Gastroesophageal sphincter (tissue), 4 donors: ENCODE measurements around the gene LYSMD2. TPM values are rescaled to one million over a fixed set of nuclear protein-coding genes. Genes with fewer than 3 reads are reported as not detected.

Experiments
- ATAC-seq: fragments of 150-250 bp; one replicate; pipeline ENCODE4 v1.9.1; 2016; ENCODE audit warnings: mild to moderate bottlenecking, moderate library complexity
- H3K27ac ChIP-seq, 4 donors: fragments of 200-600 bp; sonication (generic) in 3 of 4; 1 replicate in 3 of 4; 2 replicates in 1 of 4; pipeline ENCODE4 v1.5.1; 2016 to 2019
- H3K27me3 ChIP-seq: fragments of 200-600 bp; sonication (generic); one replicate; pipeline ENCODE4 v1.5.1; 2019
- H3K36me3 ChIP-seq, 2 donors: fragments of 200-600 bp; sonication (generic); one replicate each; pipeline ENCODE4 v1.5.1; 2019; ENCODE audit warnings: control low read depth in 1 of 2
- H3K4me1 ChIP-seq, 3 donors: fragments of 200-600 bp; sonication (generic); 1 replicate in 2 of 3; 2 replicates in 1 of 3; pipeline ENCODE4 v1.5.1; 2016 to 2019; ENCODE audit warnings: control low read depth in 2 of 3
- H3K4me3 ChIP-seq, 2 donors: fragments of 200-600 bp; sonication (generic); one replicate each; pipeline ENCODE4 v1.5.1; 2019; ENCODE audit warnings: mild to moderate bottlenecking in 1 of 2, moderate library complexity in 1 of 2
- H3K9me3 ChIP-seq, 3 donors: fragments of 200-600 bp; sonication (generic); one replicate each; pipeline ENCODE4 v1.5.1; 2017 to 2019; ENCODE audit warnings: control low read depth in 2 of 3
- EP300 ChIP-seq: sonication (generic); formaldehyde crosslinking; IDR thresholded peaks from one replicate; pipeline ENCODE4 v1.6.1; 2017; ENCODE audit warnings: antibody characterized with exemption, mild to moderate bottlenecking
- POLR2A ChIP-seq, 2 donors: fragments of 450-650 bp; IDR thresholded peaks; one replicate each; pipeline ENCODE4 v1.6.1; 2017; ENCODE audit warnings: antibody characterized with exemption in 2 of 2, mild to moderate bottlenecking in 2 of 2, moderate library complexity in 1 of 2
- POLR2AphosphoS5 ChIP-seq: sonication (generic); formaldehyde crosslinking; IDR thresholded peaks from one replicate; pipeline ENCODE4 v1.6.1; 2017; ENCODE audit warnings: antibody characterized with exemption
- WGBS, 2 donors: methylation state at CpG; one replicate each; pipeline ENCODE4 v1.1.5; 2018; ENCODE audit warnings: low coverage in 1 of 2; 5-methylcytosine and 5-hydroxymethylcytosine counted together
- total RNA-seq, 4 donors: library from RNA; depleted of rRNA; stranded (reverse); fragments of >200 nt; gene quantifications; one replicate each; pipeline ENCODE4 v1.1.0, GENCODE V29; 2016
- TF ChIP-seq, protein P1 (sequence below), 4 experiments: fragments of 200-600 bp in 2 of 4; fragments of 450-650 bp in 2 of 4; sonication (generic) in 1 of 4; IDR thresholded peaks; one replicate each; pipeline ENCODE4 v1.5.1; 2017 to 2019; ENCODE audit warnings: antibody characterized with exemption in 4 of 4, mild to moderate bottlenecking in 2 of 4, moderate library complexity in 2 of 4

LYSMD2 gene
- total RNA-seq, 4 donors from 2014 or later = 8.9 to 27.9 (median 14.0) TPM

DNA sequence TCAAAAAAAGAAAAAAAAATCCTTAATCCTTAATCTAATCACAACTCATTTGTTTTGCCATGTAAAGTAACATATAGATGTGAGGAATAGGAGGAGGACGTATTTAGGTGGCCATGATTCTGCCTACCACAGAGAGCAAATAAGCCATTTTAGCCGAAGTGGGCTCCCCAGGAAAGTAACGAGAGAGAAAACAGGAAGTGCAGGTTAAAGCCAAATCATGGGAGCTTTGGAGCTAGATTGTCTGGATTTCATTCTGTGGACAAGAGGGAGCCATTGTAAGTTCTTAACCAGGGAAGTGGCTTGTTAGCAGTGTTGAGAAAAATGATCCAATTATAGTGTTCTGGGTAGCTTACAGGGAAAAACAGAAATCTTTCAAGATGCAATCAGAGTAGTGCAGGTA is 23.4 kb upstream of the LYSMD2 start:
- Histone ChIP-seq H3K36me3 (no peaks in the 10 kb centered on the region), H3K27me3 (no peaks in the 10 kb centered on the region), H3K4me3 (no peak overlapping the region), H3K9me3 (no peaks in the 10 kb centered on the region), H3K27ac (peak overlapping the region in 1 of 4 donors; percentile 32), H3K4me1 (peaks cover 0 to 32% (median 10%) of the 10 kb centered on the region in 3 donors)
- WGBS, 2 donors = 65 to 89% methylated on average over 3 of the region's 3 CpGs
- TF ChIP-seq EP300 (no peak), POLR2A (IDR thresholded peaks at IDR 0.05) (no peak), POLR2AphosphoS5 (no peak)
- TF ChIP-seq, protein P1, sequence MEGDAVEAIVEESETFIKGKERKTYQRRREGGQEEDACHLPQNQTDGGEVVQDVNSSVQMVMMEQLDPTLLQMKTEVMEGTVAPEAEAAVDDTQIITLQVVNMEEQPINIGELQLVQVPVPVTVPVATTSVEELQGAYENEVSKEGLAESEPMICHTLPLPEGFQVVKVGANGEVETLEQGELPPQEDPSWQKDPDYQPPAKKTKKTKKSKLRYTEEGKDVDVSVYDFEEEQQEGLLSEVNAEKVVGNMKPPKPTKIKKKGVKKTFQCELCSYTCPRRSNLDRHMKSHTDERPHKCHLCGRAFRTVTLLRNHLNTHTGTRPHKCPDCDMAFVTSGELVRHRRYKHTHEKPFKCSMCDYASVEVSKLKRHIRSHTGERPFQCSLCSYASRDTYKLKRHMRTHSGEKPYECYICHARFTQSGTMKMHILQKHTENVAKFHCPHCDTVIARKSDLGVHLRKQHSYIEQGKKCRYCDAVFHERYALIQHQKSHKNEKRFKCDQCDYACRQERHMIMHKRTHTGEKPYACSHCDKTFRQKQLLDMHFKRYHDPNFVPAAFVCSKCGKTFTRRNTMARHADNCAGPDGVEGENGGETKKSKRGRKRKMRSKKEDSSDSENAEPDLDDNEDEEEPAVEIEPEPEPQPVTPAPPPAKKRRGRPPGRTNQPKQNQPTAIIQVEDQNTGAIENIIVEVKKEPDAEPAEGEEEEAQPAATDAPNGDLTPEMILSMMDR (IDR thresholded peaks at IDR 0.05) = no peak
- no peak for ATAC-seq

DNA sequence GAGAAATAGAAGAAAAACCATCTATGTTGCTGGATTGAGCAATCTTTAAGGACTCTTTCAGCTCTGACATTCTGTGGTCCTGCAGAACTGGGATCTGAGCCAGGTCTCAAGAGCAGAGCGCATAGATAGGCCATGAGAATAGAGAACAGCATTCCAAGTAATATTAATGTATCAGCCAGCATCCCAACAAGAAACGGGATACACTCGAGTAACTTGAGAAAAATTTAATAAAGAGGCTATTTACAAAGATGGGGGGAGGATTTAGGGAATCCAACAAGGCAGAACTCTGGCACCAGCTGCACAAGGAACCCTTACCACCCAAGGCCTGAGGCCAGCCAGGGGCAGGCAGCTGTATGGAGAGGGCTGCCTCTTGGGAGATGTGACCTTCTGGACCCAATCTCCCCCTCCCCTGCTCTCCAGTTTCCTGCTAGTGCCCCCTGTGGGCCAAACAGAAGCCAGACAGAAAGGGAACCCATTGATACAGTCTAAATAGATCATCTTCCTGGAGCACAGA is 22.2 kb upstream of the LYSMD2 start:
- no peaks in the 10 kb centered on the region for H3K27me3 ChIP-seq
- H3K9me3 ChIP-seq = no peaks in the 10 kb centered on the region
- ATAC-seq = peak; percentile 67
- 34 to 38% methylated on average over 3 of the region's 3 CpGs for WGBS, 2 donors
- H3K4me1 ChIP-seq = peaks cover 0 to 33% (median 10%) of the 10 kb centered on the region in 3 donors
- peak overlapping the region in 3 of 4 donors; percentile 26 to 49 (median 32) for H3K27ac ChIP-seq
- H3K4me3 ChIP-seq = no peak overlapping the region
- TF ChIP-seq POLR2A (IDR thresholded peaks at IDR 0.05) = no peak
- TF ChIP-seq, protein P1 (IDR thresholded peaks at IDR 0.05) = peak in 1 of 4 experiments; percentile 29
- no peaks in the 10 kb centered on the region for H3K36me3 ChIP-seq

DNA sequence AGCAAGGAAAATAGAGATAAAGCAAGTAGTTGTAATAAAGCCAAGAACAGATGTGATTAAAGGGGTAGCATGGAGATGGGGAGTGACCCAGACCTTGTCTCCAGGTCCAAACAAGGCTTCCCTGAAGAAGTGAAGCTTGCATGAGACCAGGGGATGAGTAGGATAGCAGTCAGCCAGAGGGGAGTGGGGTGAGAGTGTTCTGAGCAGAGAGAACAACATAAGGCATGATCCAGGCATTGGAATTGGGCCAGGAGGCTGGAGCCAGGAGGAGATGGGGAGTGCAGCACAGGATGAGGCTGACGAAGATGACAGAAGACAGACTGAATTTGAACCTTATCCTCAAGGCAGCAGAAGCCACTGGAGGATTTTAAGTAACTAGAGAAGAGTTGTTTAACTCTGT is 21.2 kb upstream of the LYSMD2 start:
- Histone ChIP-seq H3K27ac (peak overlapping the region in 3 of 4 donors; percentile 11 to 59 (median 49)), H3K4me3 (no peak overlapping the region), H3K9me3 (no peaks in the 10 kb centered on the region), H3K36me3 (no peaks in the 10 kb centered on the region), H3K4me1 (peaks cover 0 to 33% (median 10%) of the 10 kb centered on the region in 3 donors), H3K27me3 (no peaks in the 10 kb centered on the region)
- WGBS, 2 donors = 19% methylated on average over 1 of the region's 1 CpG; no CpG with 5 or more reads in 1 of the 2 donors
- no peak for TF ChIP-seq POLR2A (IDR thresholded peaks at IDR 0.05)
- TF ChIP-seq EP300 = no peak
- TF ChIP-seq POLR2AphosphoS5 = no peak
- TF ChIP-seq, protein P1 (IDR thresholded peaks at IDR 0.05) = no peak
- ATAC-seq = peak; percentile 51

DNA sequence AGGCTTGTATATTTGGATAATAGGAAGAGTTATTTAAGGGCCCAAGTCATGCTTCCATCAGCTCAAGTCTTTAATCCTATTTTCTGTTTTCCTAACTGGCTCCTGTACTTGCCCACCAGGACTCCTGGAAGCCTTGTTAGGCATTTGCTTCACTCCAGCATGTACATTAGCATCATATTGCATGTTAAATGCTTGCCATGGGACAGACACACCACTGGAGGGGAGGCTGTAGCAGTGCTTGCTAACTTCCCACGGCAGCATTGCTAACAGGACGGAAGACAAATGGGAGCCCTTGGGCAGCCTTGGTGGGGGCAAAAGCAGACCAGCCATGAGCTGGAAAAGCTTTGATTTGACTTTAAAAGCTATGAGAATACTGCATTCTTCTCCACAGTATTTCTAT is 20.0 kb upstream of the LYSMD2 start:
- peak overlapping the region in 1 of 4 donors; percentile 6 for H3K27ac ChIP-seq
- ATAC-seq = no peak

More for the DNA sequence above, 20.0 kb upstream of the LYSMD2 start:
- Histone ChIP-seq H3K9me3 (no peaks in the 10 kb centered on the region), H3K27me3 (no peaks in the 10 kb centered on the region), H3K36me3 (no peaks in the 10 kb centered on the region), H3K4me1 (peaks cover 0 to 42% (median 12%) of the 10 kb centered on the region in 3 donors), H3K4me3 (no peak overlapping the region)
- 68% methylated on average over 2 of the region's 2 CpGs; no CpG with 5 or more reads in 1 of the 2 donors for WGBS, 2 donors
- TF ChIP-seq, protein P1 (IDR thresholded peaks at IDR 0.05) = no peak
- TF ChIP-seq POLR2AphosphoS5 (no peak), EP300 (no peak), POLR2A (IDR thresholded peaks at IDR 0.05) (no peak)
